ENCODE results near the gene TSKS. TPM values are rescaled to one million over a fixed set of nuclear protein-coding genes. Genes with fewer than 3 reads are reported as not detected.

Gene TSKS
- polyA plus RNA-seq, 3 donors = 0.37 to 0.81 (median 0.51) TPM

GRCh38 chr19:49790866-49791265 is 27.8 kb upstream of the TSKS start:
- H3K36me3 ChIP-seq (replicated peaks in 1 of 2; ENCODE audit: control insufficient read depth in 1 of 2, insufficient read depth in 2 of 2, low read length in 2 of 2) = peaks cover 87 to 100% of the 10 kb centered on the region in 2 donors
- no peaks in the 10 kb centered on the region for H3K4me1 ChIP-seq (ENCODE audit: control insufficient read depth in 1 of 2, insufficient read depth in 2 of 2, low read length in 2 of 2)
- H2AFZ ChIP-seq (ENCODE audit: insufficient read depth, low read depth, low read length, poor library complexity, severe bottlenecking) = no peak overlapping the region
- no peaks in the 10 kb centered on the region for H3K27me3 ChIP-seq (ENCODE audit: control insufficient read depth in 2 of 2, insufficient read depth in 2 of 2, low read length in 2 of 2)
- Mint-ChIP-seq H3K27ac (peak overlapping the region in 1 of 7 donors; percentile 13), H3K36me3 (peaks cover 84 to 99% of the 10 kb centered on the region in 2 donors), H3K4me1 (no peaks in the 10 kb centered on the region), H3K4me3 (no peak overlapping the region), H3K9me3 (peaks cover 0 to 5% (median 0%) of the 10 kb centered on the region in 7 donors), H3K27me3 (ENCODE audit: low read depth in 3 of 3) (peaks cover 0 to 2% (median 0%) of the 10 kb centered on the region in 3 donors)
- H3K79me2 ChIP-seq (ENCODE audit: insufficient read depth, low read length) = peaks cover 28% of the 10 kb centered on the region
- peaks cover 87% of the 10 kb centered on the region for H4K20me1 ChIP-seq (ENCODE audit: insufficient read depth, low read length)
- no peak for TF ChIP-seq CTCF (IDR thresholded peaks at IDR 0.05)
- no peak overlapping the region for H3K27ac ChIP-seq (ENCODE audit: low read depth in 1 of 2, low read length in 2 of 2)
- DNase-seq = no peak
- no peak overlapping the region for H3K9ac ChIP-seq (ENCODE audit: insufficient read depth, low read length, poor library complexity, severe bottlenecking)
- no peak overlapping the region for H3K4me2 ChIP-seq (replicated peaks; ENCODE audit: extremely low read depth, low read length, poor library complexity, severe bottlenecking)
- no peak overlapping the region for H3K4me3 ChIP-seq (replicated peaks in 1 of 3; ENCODE audit: low read depth in 2 of 3, low read length in 3 of 3)
- 100% methylated on average over 5 of the region's 9 CpGs for WGBS (ENCODE audit: insufficient coverage)
- H3K9me3 ChIP-seq (replicated peaks in 1 of 2; ENCODE audit: control insufficient read depth in 1 of 2, insufficient read depth in 1 of 2, low read length in 2 of 2) = no peaks in the 10 kb centered on the region
- intact Hi-C loops (cut with micrococcal nuclease) = no loop called here

- Mint-ChIP-seq H3K27me3 (ENCODE audit: low read depth in 3 of 3) (peaks cover 0 to 2% (median 0%) of the 10 kb centered on the region in 3 donors), H3K9me3 (peaks cover 0 to 5% (median 0%) of the 10 kb centered on the region in 7 donors), H3K4me1 (no peaks in the 10 kb centered on the region), H3K4me3 (no peak overlapping the region), H3K36me3 (peaks cover 81 to 99% of the 10 kb centered on the region in 2 donors), H3K27ac (peak overlapping the region in 1 of 7 donors; percentile 51)
- H4K20me1 ChIP-seq (ENCODE audit: insufficient read depth, low read length) = peaks cover 81% of the 10 kb centered on the region
- H3K4me1 ChIP-seq (ENCODE audit: control insufficient read depth in 1 of 2, insufficient read depth in 2 of 2, low read length in 2 of 2) = no peaks in the 10 kb centered on the region
- no peak overlapping the region for H3K27ac ChIP-seq (ENCODE audit: low read depth in 1 of 2, low read length in 2 of 2)
- no peaks in the 10 kb centered on the region for H3K9me3 ChIP-seq (replicated peaks in 1 of 2; ENCODE audit: control insufficient read depth in 1 of 2, insufficient read depth in 1 of 2, low read length in 2 of 2)
- H3K4me3 ChIP-seq (replicated peaks in 1 of 3; ENCODE audit: low read depth in 2 of 3, low read length in 3 of 3) = no peak overlapping the region
- intact Hi-C loops (cut with micrococcal nuclease) = no loop called here
- no peak overlapping the region for H3K9ac ChIP-seq (ENCODE audit: insufficient read depth, low read length, poor library complexity, severe bottlenecking)
- no peak overlapping the region for H3K4me2 ChIP-seq (replicated peaks; ENCODE audit: extremely low read depth, low read length, poor library complexity, severe bottlenecking)
- H3K36me3 ChIP-seq (replicated peaks in 1 of 2; ENCODE audit: control insufficient read depth in 1 of 2, insufficient read depth in 2 of 2, low read length in 2 of 2) = peaks cover 82 to 100% of the 10 kb centered on the region in 2 donors
- WGBS (ENCODE audit: insufficient coverage) = 98% methylated on average over 10 of the region's 10 CpGs
- no peak for DNase-seq
- no peaks in the 10 kb centered on the region for H3K27me3 ChIP-seq (ENCODE audit: control insufficient read depth in 2 of 2, insufficient read depth in 2 of 2, low read length in 2 of 2)
- no peak overlapping the region for H2AFZ ChIP-seq (ENCODE audit: insufficient read depth, low read depth, low read length, poor library complexity, severe bottlenecking)
- no peak for TF ChIP-seq CTCF (IDR thresholded peaks at IDR 0.05)
- H3K79me2 ChIP-seq (ENCODE audit: insufficient read depth, low read length) = peaks cover 38% of the 10 kb centered on the region
Measured at GRCh38 chr19:49788857-49789256, 25.8 kb upstream of the TSKS start.
